ENCODE data around the gene ANTKMT.

Gene ANTKMT

GRCh38 chr16:764848-765487, 44.0 kb downstream of the ANTKMT start:
- no peak for DNase-seq (ENCODE audit: low read depth in 2 of 2)

- DNase-seq (ENCODE audit: low read depth in 2 of 2), result no peak
Observed at GRCh38 chr16:765488-765865, 44.5 kb downstream of the ANTKMT start.

- DNase-seq (ENCODE audit: low read depth in 2 of 2), result no peak
Observed at GRCh38 chr16:766008-766819, 45.3 kb downstream of the ANTKMT start.

- no peak for DNase-seq (ENCODE audit: low read depth in 2 of 2)
Observed at GRCh38 chr16:766820-767640, 46.1 kb downstream of the ANTKMT start.

GRCh38 chr16:767743-768235, 46.8 kb downstream of the ANTKMT start:
- no peak for DNase-seq (ENCODE audit: low read depth in 2 of 2)

GRCh38 chr16:768428-768827, 47.5 kb downstream of the ANTKMT start:
- no peak for DNase-seq (ENCODE audit: low read depth in 2 of 2)

GRCh38 chr16:769184-769784, 48.3 kb downstream of the ANTKMT start:
- DNase-seq (ENCODE audit: low read depth in 2 of 2), result no peak

GRCh38 chr16:769934-770333, 49.0 kb downstream of the ANTKMT start:
- DNase-seq (ENCODE audit: low read depth in 2 of 2), result no peak

- no peak for DNase-seq (ENCODE audit: low read depth in 2 of 2)
Observed at GRCh38 chr16:770411-770810, 49.5 kb downstream of the ANTKMT start.

Data from stimulated activated CD8-positive, alpha-beta memory T cell treated with anti-CD3 and anti-CD28 coated beads, Interleukin-15, amount 100 ng/mL, for 48 hours (primary cell).